ENCODE results near the gene PXDC1.

DNA sequence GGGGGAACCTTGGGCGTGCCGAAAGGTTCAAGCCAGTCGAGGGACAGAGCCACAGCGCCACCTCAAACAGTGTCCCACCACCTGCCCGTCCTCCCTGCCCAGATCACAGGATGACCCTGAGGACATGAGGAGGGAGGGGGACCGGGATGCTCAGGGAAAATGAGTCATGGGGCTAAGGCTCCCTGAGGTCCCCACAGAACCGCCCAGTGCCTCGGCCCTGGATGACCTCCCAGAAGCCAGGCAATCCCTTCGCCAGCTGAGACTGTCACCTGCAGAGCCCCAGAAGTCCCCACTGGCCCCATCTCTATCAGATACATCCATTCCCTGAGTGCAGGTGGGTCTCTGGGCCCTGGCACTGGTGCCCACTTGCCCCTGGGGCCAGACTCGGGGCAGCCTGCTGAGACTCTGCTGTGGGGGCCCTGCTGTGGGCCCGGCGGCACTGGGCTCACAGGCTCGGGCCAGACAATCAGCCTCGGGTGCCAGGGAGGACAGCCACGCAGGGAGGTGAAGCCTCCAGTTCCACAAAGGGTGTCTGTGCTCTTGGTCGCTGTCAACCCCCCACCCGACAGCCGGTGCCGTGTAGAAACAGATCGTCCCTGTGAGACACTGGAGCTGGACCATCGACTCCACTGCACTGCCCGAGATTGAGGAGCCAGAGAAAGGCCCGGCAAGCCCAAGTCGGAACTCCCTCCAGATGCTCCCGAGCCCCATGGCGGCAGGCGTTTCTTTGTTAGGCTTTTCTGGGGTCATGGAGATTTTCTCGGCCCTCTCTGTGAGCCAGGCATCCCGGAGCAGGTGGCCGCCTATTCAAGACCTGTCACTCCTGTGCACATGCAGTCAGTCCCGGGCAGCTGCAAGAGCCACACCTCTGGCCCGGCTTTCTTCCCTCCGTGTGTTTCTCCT lies 26.1 kb downstream of the PXDC1 start:
- TF ChIP-seq, protein P1, sequence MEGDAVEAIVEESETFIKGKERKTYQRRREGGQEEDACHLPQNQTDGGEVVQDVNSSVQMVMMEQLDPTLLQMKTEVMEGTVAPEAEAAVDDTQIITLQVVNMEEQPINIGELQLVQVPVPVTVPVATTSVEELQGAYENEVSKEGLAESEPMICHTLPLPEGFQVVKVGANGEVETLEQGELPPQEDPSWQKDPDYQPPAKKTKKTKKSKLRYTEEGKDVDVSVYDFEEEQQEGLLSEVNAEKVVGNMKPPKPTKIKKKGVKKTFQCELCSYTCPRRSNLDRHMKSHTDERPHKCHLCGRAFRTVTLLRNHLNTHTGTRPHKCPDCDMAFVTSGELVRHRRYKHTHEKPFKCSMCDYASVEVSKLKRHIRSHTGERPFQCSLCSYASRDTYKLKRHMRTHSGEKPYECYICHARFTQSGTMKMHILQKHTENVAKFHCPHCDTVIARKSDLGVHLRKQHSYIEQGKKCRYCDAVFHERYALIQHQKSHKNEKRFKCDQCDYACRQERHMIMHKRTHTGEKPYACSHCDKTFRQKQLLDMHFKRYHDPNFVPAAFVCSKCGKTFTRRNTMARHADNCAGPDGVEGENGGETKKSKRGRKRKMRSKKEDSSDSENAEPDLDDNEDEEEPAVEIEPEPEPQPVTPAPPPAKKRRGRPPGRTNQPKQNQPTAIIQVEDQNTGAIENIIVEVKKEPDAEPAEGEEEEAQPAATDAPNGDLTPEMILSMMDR (IDR thresholded peaks at IDR 0.05 in 8 of 11, conservative IDR thresholded peaks at IDR 0.05 in 3 of 11) = no peak
- TF ChIP-seq POLR2AphosphoS5 (IDR thresholded peaks at IDR 0.05) = no peak
